OCI-M2 (cell line): ENCODE results near the gene PHF1.

Source experiments
- DNase-seq: peaks from one replicate; lab custom pipeline; 2025; ENCODE audit not compliant: unreplicated experiment; lab: John Stamatoyannopoulos, UW

PHF1 gene

DNA sequence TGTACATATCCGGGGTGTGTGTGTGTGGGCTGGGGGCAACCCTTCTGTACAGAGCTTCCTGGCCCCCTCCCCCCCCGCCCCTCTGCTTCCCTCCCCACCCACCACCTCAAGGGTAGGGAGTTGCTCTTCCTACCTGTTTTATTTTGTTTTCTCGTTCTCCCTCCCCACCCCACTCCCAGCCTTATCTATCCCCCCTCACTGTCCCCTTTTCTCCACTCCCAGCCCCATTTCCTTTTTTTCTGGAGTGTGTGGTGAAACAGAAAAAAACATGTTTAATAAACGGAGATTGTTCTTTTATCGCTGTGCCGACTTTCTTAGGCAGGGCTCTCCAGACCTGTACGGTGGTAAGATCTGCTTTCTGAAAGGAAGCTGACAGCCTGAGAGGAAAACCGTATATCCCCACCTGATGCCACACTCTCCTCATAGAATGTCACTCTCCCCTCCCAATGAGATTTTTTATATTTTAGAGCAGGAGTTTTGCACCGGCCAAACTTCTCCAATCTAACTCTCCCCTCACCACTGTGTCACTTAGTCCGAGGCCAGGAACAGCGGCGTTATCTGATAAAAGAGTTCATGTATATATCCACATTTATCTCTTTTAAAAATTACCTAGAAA lies 42.7 kb downstream of the PHF1 start:
- no peak for DNase-seq

GRCh38 chr6:33454009-33454946 lies 43.5 kb downstream of the PHF1 start, which contains the start of gene ZBTB9:
Gene ZBTB9, plus strand, starts transcription at chr6:33454576. Its CDS starts 525 bp downstream, at chr6:33455101.
- peak; percentile 85 for DNase-seq

- no peak for DNase-seq
These were observed 44.2 kb downstream of the PHF1 start for GRCh38 chr6:33455051-33455450.

- no peak for DNase-seq
These were observed 45.3 kb downstream of the PHF1 start for GRCh38 chr6:33456156-33456555.

DNA sequence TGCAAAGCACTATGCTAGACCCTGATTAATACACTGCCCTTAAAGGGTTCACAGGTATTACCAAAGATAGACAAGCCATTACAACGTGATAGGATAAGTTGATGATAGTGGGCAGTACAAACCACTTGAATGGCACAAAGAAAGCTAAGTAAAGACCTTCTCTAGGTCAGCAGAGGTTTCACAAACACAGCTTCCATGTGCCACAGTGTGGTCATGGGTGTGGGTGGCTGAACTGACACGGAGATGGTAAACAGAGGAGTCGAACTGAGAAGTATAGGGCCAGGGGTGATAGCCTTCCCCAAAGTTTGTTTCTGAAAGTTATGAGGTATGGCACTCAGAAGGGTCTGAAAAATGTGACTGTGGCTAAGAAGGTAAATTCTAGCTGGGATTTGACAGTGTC lies 47.9 kb downstream of the PHF1 start:
- DNase-seq: no peak

GRCh38 chr6:33459226-33459625 lies 48.4 kb downstream of the PHF1 start:
- no peak for DNase-seq
